ENCODE results near the gene ESPN.

ESPN gene

GRCh38 chr1:6409053-6409452, 15.5 kb upstream of the ESPN start:
- DNase-seq = no peak

- no peak for DNase-seq
These were observed 14.8 kb upstream of the ESPN start for GRCh38 chr1:6409733-6410132.

GRCh38 chr1:6410248-6410893, 14.2 kb upstream of the ESPN start:
- no peak for DNase-seq

GRCh38 chr1:6412896-6413295, 11.7 kb upstream of the ESPN start:
- no peak for DNase-seq

GRCh38 chr1:6414443-6414844, 10.1 kb upstream of the ESPN start:
- DNase-seq = no peak

- DNase-seq = no peak
These were observed 9.5 kb upstream of the ESPN start for GRCh38 chr1:6414881-6415626.

- DNase-seq = no peak
These were observed 8.3 kb upstream of the ESPN start for GRCh38 chr1:6416295-6416656.

GRCh38 chr1:6416906-6417305, 7.7 kb upstream of the ESPN start:
- no peak for DNase-seq

- no peak for DNase-seq
These were observed 6.5 kb upstream of the ESPN start for GRCh38 chr1:6417961-6418667.

- DNase-seq = no peak
These were observed 5.7 kb upstream of the ESPN start for GRCh38 chr1:6418668-6419396.

- no peak for DNase-seq
These were observed 5.2 kb upstream of the ESPN start for GRCh38 chr1:6419397-6419803.

GRCh38 chr1:6419804-6420453, 4.6 kb upstream of the ESPN start, which contains the start of gene HES2:
TSS of gene HES2 (minus strand) at chr1:6419919. CDS start at chr1:6419820, 99 bp downstream.
- DNase-seq = no peak

GRCh38 chr1:6420454-6421042, 4.0 kb upstream of the ESPN start:
- DNase-seq = no peak

- DNase-seq = no peak
These were observed 3.3 kb upstream of the ESPN start for GRCh38 chr1:6421266-6421665.

- no peak for DNase-seq
These were observed 1.1 kb upstream of the ESPN start for GRCh38 chr1:6423321-6423999.

- DNase-seq = no peak
These were observed 493 bp upstream of the ESPN start for GRCh38 chr1:6424000-6424565.

- DNase-seq = no peak
These were observed 1.1 kb downstream of the ESPN start for GRCh38 chr1:6425658-6426057.

GRCh38 chr1:6426277-6426971, 1.8 kb downstream of the ESPN start:
- no peak for DNase-seq

GRCh38 chr1:6426972-6427350, 2.4 kb downstream of the ESPN start:
- DNase-seq = no peak

GRCh38 chr1:6427441-6428390, 3.1 kb downstream of the ESPN start:
- no peak for DNase-seq

Data from NCI-H2107 (cell line).